ENCODE measurements around the gene MINDY2. TPM values are rescaled to one million over a fixed set of nuclear protein-coding genes. Genes with fewer than 3 reads are reported as not detected.

MINDY2 gene
- total RNA-seq, 4 donors from 2014 or later, result 7.1 to 22.0 (median 9.8) TPM

DNA sequence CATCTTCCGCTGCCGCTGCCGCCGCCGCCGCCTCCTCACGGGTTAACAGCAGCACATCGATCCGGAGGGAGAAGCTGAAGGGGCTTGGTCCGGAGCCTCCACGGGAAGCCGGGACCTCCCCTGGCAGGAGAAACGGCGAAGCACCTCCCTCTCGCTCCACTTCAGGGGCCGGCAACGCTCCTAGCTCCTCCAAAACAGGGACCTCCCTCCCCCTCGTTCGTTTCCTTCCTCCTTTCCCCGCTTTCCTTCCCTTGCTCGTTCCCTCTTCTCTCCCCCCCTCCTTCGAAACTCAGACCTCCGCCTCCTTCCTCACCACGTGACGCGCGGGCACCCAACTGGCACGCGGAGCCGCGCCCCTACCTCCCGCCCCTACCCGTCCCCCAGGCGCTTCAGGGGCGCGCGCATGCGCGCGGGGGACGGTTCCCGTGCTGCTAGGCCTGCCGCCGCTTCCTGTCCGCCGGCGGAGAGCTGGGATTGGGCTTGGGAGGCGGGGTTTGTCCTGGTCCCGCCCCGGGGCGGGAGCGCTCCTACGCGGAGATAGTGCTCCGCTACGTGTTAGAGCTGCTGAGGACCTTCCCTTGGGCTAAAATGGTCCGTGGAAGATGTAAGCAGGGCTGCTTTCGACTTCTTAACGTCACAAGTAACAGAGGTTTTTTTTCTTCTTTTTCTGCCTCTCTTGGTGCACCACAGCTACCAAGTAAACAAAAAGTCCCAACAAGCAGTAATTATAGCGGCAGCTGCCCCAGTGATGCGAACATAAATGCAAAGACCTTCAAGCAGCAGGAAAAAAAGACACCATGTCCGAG, 21.4 kb upstream of the MINDY2 start, which contains the start of gene ADAM10:
Gene ADAM10, minus strand, starts transcription at position 176 of the 806 bp plus-strand sequence. Its CDS starts 173 bp downstream, at position 3.
- no peaks in the 10 kb centered on the region for H3K36me3 ChIP-seq
- TF ChIP-seq, protein P1, sequence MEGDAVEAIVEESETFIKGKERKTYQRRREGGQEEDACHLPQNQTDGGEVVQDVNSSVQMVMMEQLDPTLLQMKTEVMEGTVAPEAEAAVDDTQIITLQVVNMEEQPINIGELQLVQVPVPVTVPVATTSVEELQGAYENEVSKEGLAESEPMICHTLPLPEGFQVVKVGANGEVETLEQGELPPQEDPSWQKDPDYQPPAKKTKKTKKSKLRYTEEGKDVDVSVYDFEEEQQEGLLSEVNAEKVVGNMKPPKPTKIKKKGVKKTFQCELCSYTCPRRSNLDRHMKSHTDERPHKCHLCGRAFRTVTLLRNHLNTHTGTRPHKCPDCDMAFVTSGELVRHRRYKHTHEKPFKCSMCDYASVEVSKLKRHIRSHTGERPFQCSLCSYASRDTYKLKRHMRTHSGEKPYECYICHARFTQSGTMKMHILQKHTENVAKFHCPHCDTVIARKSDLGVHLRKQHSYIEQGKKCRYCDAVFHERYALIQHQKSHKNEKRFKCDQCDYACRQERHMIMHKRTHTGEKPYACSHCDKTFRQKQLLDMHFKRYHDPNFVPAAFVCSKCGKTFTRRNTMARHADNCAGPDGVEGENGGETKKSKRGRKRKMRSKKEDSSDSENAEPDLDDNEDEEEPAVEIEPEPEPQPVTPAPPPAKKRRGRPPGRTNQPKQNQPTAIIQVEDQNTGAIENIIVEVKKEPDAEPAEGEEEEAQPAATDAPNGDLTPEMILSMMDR (IDR thresholded peaks at IDR 0.05 in 4 of 5, conservative IDR thresholded peaks at IDR 0.05 in 1 of 5), result peak in 1 of 5 experiments; percentile 10
- peak; percentile 89 to 97 for TF ChIP-seq POLR2A (IDR thresholded peaks at IDR 0.05)
- peak; percentile 98 to 99 for DNase-seq
- no peaks in the 10 kb centered on the region for H3K27me3 ChIP-seq
- H3K9me3 ChIP-seq, result no peaks in the 10 kb centered on the region
- H3K4me3 ChIP-seq, result peak within 1 kb of the TSS; percentile 75 to 98 (median 85)
- peaks cover 18 to 35% of the 10 kb centered on the region in 2 donors for H3K4me1 ChIP-seq
- peak within 1 kb of the TSS; percentile 89 to 100 (median 96) for H3K27ac ChIP-seq
- intact Hi-C loops (cut with DNase I; ENCODE audit: low total_unique reads), result loop anchor here (1.0 to 10.0 kb wide), 7 partner anchors 22 to 522 kb away; partner anchors contain the start of genes MINDY2 and SLTM
- in situ Hi-C loops (cut with MboI; ENCODE audit: low sequenced_read_pairs in 4 of 4), result loop anchor here in 3 of 4 donors (10.0 to 25.0 kb wide), 2 partner anchors 512 to 525 kb away; no protein-coding TSS in a partner anchor
- ATAC-seq, result peak; percentile 94 to 95

DNA sequence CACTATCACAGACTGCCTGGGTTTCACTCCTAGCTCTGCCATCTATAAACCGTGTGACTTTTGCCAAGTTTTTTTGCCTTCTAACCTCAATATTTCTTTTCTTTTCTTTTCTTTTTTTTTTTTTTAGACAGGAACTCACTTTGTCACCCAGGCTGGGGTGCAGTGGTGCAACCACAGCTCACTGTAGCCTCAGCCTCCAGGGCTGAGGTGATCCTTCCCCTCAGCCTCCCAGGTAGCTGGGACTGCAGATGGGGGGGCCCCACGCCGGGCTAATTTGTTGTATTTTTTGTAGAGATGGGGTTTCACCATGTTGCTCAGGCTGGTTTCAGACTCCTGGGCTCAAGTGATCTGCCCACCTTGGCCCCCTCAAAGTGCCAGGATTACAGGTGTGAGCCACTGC, 18.4 kb upstream of the MINDY2 start:
- intact Hi-C loops (cut with DNase I; ENCODE audit: low total_unique reads) (no loop called here), in situ Hi-C loops (cut with MboI; ENCODE audit: low sequenced_read_pairs in 4 of 4) (loop anchor here in 3 of 4 donors (10.0 to 25.0 kb wide), 2 partner anchors 515 to 528 kb away; no protein-coding TSS in a partner anchor)
- DNase-seq (no peak), ATAC-seq (no peak)
- H3K4me1 ChIP-seq, result peaks cover 2 to 10% of the 10 kb centered on the region in 2 donors
- H3K27ac ChIP-seq, result no peak overlapping the region
- H3K27me3 ChIP-seq, result no peaks in the 10 kb centered on the region
- TF ChIP-seq POLR2A (IDR thresholded peaks at IDR 0.05), result no peak
- TF ChIP-seq, protein P1 (IDR thresholded peaks at IDR 0.05 in 4 of 5, conservative IDR thresholded peaks at IDR 0.05 in 1 of 5), result no peak
- H3K4me3 ChIP-seq, result no peak overlapping the region
- no peaks in the 10 kb centered on the region for H3K9me3 ChIP-seq
- H3K36me3 ChIP-seq, result no peaks in the 10 kb centered on the region

DNA sequence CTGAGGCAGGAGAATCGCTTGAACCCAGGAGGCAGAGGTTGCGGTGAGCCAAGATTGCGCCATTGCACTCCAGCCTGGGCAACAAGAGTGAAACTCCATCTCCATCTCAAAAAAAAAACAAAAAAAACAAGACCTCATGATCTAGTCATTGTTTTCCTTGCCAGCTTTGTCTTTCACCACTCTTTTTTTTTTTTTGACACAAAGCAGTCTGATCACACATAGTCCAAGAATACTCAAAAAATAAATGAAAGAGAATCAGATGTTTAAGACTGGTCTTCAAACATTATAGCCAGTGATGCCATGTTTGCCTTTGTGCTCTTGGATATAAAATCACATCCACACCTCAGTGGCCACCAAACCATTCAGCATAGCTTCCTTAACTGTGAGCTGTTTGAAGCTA, 15.8 kb upstream of the MINDY2 start:
- H3K36me3 ChIP-seq, result no peaks in the 10 kb centered on the region
- H3K27me3 ChIP-seq, result no peaks in the 10 kb centered on the region
- H3K9me3 ChIP-seq, result no peaks in the 10 kb centered on the region
- in situ Hi-C loops (cut with MboI; ENCODE audit: low sequenced_read_pairs in 4 of 4), result loop anchor here in 3 of 4 donors (10.0 to 25.0 kb wide), 2 partner anchors 518 to 531 kb away; no protein-coding TSS in a partner anchor
- ATAC-seq (no peak), DNase-seq (no peak)
- intact Hi-C loops (cut with DNase I; ENCODE audit: low total_unique reads), result no loop called here
- H3K4me1 ChIP-seq, result peaks cover 0 to 4% of the 10 kb centered on the region in 2 donors
- no peak overlapping the region for H3K4me3 ChIP-seq
- TF ChIP-seq POLR2A (IDR thresholded peaks at IDR 0.05), result no peak
- TF ChIP-seq, protein P1 (IDR thresholded peaks at IDR 0.05 in 4 of 5, conservative IDR thresholded peaks at IDR 0.05 in 1 of 5), result no peak
- no peak overlapping the region for H3K27ac ChIP-seq

DNA sequence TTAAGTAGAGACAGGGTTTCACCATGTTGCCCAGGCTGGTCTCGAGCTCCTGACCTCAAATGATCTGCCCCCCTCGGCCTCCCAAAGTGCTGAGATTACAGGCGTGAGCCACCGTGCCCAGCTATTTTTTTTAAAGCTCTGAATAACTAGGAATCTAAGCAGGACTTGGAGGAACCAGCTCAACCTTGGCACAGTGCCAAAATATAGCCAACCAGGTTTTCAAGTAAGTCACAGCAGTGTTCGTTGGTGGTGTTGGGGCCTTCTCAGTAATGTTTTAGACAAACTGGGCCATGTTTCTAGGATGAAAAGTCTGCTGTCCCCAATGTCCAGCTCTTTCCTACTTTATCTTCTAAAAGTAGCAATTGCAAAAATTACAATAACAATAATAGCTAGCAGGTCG, 15.1 kb upstream of the MINDY2 start:
- DNase-seq, result no peak
- Histone ChIP-seq H3K36me3 (no peaks in the 10 kb centered on the region), H3K9me3 (no peaks in the 10 kb centered on the region), H3K27ac (no peak overlapping the region), H3K4me1 (no peaks in the 10 kb centered on the region), H3K27me3 (no peaks in the 10 kb centered on the region), H3K4me3 (no peak overlapping the region)
- intact Hi-C loops (cut with DNase I; ENCODE audit: low total_unique reads) (no loop called here), in situ Hi-C loops (cut with MboI; ENCODE audit: low sequenced_read_pairs in 4 of 4) (loop anchor here in 3 of 4 donors (10.0 to 25.0 kb wide), 2 partner anchors 519 to 531 kb away; no protein-coding TSS in a partner anchor)
- no peak for TF ChIP-seq POLR2A (IDR thresholded peaks at IDR 0.05)
- TF ChIP-seq, protein P1 (IDR thresholded peaks at IDR 0.05 in 4 of 5, conservative IDR thresholded peaks at IDR 0.05 in 1 of 5), result no peak
- ATAC-seq, result no peak

All from gastrocnemius medialis (tissue), 4 donors.